Hepatic stellate cell (primary cell): Measurements from ENCODE around the gene DEDD.

Experiments used
- DNase-seq: peaks from one replicate; pipeline ENCODE4 v3.0.0; 2011; ENCODE audit warnings: low spot score

DEDD gene

DNA sequence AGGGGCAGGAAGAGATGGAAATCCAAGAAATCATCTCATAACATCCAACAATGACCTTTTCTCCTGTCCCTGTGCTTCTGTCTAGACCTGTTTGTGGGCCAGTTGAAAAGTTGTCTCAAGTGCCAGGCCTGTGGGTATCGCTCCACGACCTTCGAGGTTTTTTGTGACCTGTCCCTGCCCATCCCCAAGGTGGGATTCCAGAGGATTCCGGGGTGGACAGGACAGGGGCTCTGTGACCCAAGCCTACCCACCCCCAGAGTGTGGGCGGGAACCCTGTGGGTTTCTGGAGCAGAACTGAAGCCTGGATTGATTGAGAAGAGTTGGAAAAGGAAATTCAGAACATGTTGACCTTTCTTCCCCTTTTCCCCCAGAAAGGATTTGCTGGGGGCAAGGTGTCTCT is 31.3 kb upstream of the DEDD start:
- DNase-seq, result no peak

GRCh38 chr1:161162806-161163205 is 30.3 kb upstream of the DEDD start:
- DNase-seq, result no peak

DNA sequence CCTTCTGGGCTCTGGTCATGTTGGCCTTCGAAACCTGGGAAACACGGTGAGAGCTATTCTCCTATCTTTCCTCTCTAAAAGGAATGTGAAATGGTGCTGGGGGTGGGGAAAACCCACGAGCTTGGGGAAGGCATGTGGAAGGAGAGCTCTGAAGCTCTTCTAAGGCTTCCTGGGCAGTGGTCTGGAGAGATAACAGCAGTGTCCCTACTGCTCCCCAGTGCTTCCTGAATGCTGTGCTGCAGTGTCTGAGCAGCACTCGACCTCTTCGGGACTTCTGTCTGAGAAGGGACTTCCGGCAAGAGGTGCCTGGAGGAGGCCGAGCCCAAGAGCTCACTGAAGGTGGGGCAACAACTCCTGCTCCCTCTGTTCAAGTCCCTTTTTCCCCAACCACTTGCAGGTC is 29.6 kb upstream of the DEDD start:
- no peak for DNase-seq

DNA sequence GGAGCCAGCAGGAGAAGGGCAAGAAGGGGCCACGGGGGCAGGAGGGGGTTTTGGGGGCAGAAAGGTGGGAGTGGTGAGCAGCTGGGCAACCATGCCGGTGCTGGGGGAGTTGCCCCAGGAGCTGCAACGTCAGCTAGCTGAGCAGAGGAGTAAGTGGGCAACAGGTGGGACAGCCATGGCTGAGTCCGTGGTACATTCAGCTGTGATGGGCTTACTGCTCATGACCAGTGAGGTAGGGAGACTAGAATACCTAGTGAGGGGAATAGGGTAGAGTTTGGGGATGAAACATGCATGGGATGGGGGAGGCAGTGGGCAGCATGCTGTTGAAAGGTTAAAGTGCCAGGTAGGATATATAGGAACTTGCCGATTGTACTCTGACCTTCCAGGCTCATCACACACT is 29.2 kb upstream of the DEDD start:
- no peak for DNase-seq

GRCh38 chr1:161160671-161161145 is 28.2 kb upstream of the DEDD start:
- DNase-seq, result no peak

DNA sequence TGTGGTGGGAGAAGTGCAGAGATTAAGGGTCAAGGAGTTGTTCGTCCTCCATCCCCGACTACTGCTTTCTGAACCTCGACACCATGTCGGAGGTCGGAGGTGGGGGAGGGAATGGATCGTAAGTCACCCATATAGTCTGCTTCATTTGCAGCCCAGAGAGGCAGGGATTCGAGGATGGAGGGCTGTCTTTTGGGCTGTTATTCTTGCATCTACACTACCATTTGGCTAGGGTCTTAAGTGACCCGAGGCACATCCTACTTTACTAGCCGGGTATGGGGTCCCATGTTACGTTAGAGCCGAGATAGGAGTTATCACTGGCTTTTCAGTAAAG is 27.4 kb upstream of the DEDD start:
- DNase-seq, result no peak

DNA sequence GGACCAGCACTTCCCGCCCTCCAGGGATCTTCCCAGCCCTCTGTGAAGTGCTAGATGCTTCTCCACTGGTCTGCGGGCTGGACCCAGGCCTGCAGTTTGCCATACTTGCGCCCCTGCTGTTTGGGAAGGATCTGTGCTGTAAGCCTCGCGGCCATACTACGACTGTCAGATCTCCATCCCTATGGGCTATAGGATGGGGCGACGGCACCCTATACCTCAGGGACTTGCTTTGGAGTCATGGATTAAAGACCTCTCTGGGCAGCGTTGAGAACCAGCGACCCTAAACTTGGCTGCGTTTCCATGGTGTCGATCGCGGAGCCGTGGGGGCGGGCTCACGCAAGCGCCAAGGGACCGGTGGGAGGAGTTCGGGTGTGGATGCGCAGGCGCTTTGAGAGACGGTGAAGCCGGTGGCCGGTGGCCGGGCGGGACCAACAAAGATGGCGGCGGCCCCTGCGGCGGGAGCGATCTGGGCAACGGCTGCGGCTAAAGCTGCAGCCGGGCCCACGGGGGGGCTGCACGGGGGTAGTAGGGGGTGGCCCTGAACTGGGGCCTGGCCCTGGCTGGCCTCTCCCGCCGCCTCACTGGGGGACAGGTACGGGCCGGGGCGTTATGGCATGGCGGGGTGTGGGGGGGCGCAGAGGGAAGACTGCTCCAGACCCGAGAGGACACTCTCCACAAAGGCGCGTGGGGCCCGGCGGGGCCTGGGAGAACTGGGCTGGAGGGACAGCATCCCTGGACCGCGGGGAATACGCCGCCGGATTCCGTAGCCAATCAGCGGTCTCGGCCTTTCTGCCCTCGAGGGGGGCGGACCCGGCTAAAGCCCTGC is 26.8 kb upstream of the DEDD start, which contains the start of gene USP21:
USP21 (plus strand) TSS at position 414 of the 826 bp plus-strand sequence. CDS start 1,141 bp downstream, outside the sequence.
- peak; percentile 98 for DNase-seq

DNA sequence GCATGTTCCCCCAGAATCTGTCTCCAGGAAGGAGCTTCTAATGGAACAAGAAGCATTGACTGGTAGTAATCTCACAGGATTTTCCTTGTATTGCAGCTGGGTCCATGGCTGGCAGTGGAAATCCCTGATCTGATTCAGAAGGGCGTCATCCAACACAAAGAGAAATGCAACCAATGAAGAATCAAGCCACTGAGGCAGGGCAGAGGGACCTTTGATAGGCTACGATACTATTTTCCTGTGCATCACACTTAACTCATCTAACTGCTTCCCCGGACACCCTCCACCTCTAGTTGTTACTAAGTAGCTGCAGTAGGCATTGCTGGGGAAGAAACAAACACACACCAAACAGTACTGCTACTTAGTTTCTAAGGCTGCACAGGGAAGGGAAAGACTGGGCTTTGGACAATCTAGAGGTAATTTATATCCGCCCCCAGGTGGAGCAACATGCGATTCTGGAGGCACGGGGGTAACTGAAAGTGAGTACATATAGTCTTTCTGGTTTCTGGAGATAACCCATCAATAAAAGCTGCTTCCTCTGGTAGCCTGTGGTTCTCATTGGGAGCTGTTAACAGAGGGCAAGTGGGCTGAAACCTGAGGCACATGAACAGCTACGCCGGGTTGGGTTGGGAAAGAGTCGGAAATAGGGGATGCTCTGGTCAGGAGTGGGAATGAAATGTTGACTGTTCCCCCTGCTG is 26.0 kb upstream of the DEDD start:
- no peak for DNase-seq

DNA sequence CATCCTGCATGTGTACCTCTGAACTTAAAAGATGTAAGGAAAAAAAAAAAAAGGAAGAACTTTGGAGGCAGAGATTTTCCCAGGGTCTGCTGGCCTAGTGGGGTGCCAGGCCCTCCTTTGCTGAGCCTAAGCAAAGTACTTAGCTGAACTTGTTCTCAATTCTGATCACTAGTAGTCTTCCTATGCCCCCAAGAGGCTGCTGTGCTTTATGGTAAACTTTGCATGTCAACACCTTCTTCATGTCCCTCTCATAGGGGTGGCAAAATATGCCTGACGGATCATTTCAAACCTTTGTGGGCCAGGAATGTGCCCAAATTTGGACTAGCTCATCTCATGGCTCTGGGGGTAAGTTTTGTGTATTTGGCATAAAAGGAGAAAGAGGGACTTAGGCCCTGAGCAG is 25.4 kb upstream of the DEDD start:
- no peak for DNase-seq

DNA sequence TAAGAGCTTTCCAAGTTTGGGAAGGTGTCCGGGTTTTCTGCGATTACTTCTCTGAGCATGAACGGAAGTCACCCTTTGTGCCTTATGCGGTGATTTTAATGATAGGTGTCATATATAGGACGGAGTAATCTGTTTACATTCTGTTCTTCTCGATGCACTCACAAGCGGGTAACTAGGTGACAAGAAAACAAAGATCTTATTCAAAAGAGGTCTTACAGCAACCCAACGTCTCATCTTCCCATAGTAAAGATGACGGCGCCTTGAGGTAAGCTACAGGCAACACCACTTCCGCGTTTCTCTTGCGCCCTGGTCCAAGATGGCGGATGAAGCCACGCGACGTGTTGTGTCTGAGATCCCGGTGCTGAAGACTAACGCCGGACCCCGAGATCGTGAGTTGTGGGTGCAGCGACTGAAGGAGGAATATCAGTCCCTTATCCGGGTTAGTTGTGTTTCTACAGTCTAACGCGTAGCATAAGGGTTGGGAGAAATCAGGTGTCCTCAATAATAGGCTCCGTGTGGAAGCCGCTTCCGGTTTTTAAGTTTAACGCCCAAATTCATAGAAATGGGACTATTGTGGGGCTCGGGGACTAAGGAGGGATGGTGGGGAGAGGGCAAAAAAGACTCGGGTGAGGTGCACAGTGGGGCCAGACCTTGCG is 21.3 kb upstream of the DEDD start, which contains the start of gene UFC1:
UFC1 (plus strand) TSS at position 297 of the 656 bp plus-strand sequence; CDS start at position 317, 20 bp downstream.
- DNase-seq, result peak; percentile 90

DNA sequence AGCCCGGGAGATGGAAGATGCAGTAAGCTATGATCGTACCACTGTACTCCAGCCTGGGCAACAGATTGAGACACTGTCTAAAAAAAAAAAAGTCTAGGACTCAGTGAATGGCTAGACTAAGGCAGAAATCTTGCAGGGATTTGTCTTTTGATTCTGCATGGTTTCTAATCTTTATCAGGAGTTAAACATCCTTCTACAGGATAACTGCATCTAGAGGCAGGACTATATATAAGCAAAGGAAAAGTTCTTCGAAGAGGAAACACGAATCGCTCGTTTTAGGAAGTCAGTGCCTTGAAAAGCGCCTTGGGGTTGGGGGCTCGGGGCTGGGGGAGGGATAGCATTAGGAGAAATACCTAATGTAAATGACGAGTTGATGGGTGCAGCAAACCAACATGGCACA is 20.7 kb upstream of the DEDD start:
- no peak for DNase-seq

GRCh38 chr1:161145832-161146231 is 13.4 kb upstream of the DEDD start:
- DNase-seq, result no peak

GRCh38 chr1:161140755-161141400 is 8.4 kb upstream of the DEDD start:
- DNase-seq, result no peak

DNA sequence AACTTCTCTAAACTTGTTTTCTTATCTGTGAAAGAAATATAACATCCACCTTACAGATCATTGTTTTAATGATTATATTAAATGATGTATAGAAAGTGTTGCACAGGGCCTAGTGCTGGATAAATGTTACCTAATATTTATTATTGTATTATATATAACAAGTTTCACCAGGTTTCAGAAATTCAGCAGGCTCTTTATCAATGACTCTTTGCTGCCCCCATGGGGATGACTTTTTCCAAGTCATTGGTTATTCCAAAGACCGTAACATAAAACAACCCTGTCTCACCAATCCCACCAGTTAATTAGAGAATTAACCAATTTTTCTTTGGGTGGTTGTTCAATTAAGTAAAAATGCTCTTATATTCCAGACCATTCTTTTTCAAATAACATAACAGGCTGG is 7.3 kb upstream of the DEDD start:
- DNase-seq, result peak; percentile 44

DNA sequence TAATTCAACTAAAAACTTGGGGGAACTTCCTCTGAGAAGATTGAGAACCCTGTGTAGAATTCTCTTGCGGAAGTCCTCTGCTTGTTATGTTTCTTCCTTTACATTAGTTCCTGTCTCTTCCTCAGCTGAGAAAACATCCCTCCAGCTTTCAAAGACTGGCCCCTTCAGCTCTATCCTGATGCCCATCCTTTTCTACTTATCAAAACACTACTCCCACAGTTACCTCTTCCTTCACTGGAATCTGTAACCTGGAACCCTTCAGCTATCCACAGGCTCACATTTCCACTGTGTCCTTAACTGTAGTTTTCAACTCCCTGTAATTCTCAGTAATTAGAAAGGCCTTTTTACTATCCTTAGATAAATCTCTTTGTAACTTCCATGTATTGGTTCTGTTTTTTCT is 6.0 kb upstream of the DEDD start:
- DNase-seq, result no peak

DNA sequence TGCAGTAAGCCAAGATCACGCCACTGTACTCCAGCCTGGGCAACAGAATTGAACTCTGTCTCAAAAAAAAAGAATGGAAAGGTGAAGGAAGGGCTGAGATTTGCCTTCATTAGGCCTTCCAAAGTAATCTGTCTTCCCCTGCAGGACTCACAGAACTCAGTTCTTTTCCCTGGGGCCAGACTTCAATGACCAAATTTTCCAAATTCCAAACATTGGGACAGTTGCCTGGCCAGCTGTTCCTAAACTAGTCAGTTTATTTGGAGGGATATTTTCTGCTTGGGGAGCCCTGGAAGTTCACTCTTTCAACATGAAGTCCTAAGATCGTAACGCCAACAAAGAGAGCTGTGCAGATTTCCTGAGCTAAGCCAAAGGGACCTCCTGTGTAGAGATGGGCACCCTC is 5.4 kb upstream of the DEDD start:
- no peak for DNase-seq

GRCh38 chr1:161133220-161133740 is 813 bp upstream of the DEDD start:
- DNase-seq, result no peak

DNA sequence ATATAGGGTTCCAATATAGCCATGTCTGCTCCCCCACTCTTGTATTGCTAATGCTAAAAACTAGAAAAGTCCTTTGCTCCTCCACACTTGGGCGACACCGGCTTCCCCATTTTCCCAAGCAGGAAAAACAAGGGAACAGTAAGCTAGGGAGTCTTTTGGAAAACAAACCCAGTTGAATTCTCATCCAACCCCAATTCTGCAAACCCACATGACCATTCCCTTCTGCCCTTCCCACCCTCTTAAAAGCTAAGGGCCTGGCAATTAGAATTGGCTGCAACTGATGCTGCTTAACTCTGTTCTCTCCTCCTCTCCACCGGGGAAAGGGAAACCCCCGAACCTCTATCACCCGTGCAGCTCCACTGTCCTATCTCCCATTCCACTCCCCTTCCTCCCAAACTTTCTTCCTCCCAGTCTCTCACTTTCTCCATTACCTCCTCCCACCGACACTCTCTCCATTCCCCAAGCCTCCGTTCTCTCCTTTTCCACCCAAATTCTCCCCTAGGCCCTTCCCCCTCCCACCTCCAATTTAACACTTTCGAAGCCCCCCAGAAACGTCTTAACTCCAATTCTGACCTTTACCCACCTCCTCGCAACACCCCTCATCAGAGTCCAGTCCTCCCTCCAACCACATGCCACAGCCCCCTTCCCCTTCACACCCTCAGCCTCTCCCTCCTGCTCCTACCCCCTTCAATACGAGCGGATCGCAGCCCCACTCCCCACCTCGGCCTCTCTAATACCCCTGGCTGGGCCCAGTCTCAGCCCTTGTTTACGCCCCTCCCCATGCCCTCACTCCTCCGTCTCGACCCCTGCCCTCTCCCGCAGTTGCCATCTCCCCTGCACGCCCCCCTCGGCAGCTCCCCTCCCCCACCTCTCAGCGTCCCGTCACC is 701 bp downstream of the DEDD start:
- DNase-seq, result peak; percentile 40

DNA sequence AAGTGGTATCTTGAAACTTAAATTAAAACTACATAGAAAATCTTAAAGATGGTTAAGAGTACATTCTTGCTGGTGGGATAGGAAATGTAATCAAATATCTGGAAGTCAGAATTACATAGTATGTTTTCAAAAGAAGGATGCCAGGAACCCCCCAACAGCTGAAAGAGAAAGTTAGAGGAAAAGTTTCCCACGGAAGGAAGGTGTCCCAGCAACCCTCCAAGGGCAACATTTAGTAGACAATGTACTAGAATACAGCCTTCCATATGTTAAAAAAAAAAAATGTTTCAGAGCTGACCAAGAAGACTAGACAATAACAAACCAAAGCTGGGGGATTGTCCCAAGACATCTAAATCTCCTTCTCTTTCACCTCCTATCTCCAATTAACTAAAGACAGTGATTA is 2.2 kb downstream of the DEDD start:
- no peak for DNase-seq

DNA sequence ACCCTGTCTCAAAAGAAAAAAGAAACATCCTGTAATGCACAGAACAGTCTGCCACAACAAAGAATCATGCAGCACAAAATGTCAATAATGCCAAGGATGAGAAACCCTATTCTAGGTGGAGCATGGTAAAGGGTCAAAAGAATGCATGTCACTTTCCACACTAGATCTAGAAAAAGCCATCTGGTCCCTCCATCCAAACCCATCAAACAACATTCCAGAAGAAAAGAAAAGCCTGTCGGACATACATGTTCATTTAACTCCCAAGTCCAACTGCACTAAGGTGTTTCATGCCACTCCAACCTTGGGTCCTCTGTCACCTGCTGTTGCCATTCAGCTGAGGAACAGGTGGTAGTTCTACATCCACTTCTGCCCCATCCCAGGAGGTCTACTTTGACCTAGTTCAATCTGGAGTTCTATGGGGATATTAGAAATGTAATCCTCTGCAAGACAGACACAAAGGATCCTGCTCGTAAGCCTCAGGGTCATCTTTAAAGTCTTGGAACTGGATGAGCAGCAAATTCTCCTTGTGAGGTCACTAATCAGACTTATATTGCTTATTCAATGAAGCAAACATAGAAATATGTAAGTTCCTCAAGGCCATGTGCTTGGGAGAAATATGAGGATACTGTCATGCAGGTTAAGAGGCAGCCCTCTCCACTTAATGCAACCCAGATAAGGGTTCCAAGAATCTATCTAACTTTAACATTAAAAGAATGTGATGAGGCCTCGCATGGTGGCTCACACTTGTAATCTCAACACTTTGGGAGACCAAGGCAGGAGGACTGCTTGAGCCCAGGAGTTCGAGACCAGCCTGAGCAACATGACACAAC is 3.7 kb downstream of the DEDD start:
- no peak for DNase-seq
